ENCODE results near the gene BMPR1B.

DNA sequence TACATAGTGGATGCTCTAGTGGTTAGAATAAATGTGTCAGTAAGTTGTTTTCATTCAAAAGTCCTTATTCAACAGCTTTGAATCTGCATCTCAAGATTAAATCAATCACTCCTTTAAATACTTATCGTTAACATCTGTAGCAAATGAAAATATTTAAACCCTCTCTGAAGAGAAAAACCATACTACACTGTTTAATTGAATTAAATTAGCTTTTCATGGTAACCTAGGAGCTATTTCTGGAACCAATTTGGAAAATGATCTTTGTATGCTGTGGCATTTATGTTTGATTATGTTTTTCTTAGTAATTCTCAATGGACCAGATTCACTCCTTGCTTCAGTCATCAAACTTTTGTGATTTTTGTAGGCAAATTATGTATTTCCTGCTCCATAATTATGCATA is 9.7 kb downstream of the BMPR1B start:
- TF ChIP-seq, protein P1, sequence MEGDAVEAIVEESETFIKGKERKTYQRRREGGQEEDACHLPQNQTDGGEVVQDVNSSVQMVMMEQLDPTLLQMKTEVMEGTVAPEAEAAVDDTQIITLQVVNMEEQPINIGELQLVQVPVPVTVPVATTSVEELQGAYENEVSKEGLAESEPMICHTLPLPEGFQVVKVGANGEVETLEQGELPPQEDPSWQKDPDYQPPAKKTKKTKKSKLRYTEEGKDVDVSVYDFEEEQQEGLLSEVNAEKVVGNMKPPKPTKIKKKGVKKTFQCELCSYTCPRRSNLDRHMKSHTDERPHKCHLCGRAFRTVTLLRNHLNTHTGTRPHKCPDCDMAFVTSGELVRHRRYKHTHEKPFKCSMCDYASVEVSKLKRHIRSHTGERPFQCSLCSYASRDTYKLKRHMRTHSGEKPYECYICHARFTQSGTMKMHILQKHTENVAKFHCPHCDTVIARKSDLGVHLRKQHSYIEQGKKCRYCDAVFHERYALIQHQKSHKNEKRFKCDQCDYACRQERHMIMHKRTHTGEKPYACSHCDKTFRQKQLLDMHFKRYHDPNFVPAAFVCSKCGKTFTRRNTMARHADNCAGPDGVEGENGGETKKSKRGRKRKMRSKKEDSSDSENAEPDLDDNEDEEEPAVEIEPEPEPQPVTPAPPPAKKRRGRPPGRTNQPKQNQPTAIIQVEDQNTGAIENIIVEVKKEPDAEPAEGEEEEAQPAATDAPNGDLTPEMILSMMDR (IDR thresholded peaks at IDR 0.05): no peak
- TF ChIP-seq POLR2A (IDR thresholded peaks at IDR 0.05): no peak

Measured in ovary (tissue), 3 donors.